ENCODE measurements around the gene SOX18. TPM values are rescaled to one million over a fixed set of nuclear protein-coding genes. Genes with fewer than 3 reads are reported as not detected.

SOX18 gene
- total RNA-seq (2022) (not detected in 2 replicates), Bru-seq, nascent RNA (not detected), BruChase-seq, experiment 1, labeled RNA remaining after a 6-hour chase (not detected), BruChase-seq, experiment 2, labeled RNA remaining after a 2-hour chase (not detected)
- long read RNA-seq: 0 reads

DNA sequence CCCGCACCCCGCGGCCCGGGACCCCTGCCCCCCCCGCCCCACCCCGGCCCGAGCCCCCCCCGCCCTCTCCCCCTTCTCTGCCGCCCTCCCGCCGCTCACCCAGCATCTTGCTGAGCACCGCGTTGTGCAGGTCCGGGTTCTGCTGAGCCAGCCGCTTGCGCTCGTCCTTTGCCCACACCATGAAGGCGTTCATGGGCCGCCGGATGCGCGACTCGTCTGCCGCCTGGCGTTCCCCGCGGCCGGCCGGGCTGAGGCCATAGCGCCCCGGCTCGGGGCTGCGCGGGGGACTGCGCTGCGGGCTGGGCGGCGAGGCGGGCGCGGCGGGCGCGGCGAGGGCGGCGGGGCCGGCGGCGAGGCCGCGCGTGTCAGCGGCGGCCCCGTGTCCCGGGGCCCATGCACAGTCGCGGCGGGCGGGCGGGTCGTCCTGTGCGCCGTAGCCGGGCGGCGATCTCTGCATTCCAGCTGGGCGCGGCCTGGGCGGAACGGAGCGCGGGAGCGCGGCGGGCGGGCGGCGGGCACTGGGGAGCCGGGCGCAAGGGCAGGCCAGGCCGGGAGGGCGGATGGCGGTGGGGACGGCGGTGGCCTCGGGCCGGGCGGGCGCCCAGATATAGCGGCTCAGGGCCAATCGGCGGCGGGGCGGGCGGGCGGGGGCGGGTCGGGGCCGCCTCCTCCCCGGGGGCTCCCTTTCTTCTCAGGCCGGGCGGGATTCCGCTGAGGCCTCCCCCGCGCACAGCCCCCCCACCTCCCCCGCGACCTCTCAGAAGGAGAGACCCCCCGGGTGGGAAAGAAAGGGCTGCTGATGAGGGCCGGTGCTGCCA lies at the start of gene SOX18:
SOX18 (minus strand) TSS at position 580 of the 818 bp plus-strand sequence; CDS start at position 457, 123 bp downstream.
- intact Hi-C loops (cut with micrococcal nuclease; ENCODE audit: unreplicated experiment): no loop called here
- BruUV-seq (replicated peaks): no TSS peak
- no peaks in the 10 kb centered on the region for H3K9me3 Mint-ChIP-seq (ENCODE audit: low read depth, unreplicated experiment)
- CTCF ChIA-PET: no interaction called here
- TF ChIP-seq, protein P1, sequence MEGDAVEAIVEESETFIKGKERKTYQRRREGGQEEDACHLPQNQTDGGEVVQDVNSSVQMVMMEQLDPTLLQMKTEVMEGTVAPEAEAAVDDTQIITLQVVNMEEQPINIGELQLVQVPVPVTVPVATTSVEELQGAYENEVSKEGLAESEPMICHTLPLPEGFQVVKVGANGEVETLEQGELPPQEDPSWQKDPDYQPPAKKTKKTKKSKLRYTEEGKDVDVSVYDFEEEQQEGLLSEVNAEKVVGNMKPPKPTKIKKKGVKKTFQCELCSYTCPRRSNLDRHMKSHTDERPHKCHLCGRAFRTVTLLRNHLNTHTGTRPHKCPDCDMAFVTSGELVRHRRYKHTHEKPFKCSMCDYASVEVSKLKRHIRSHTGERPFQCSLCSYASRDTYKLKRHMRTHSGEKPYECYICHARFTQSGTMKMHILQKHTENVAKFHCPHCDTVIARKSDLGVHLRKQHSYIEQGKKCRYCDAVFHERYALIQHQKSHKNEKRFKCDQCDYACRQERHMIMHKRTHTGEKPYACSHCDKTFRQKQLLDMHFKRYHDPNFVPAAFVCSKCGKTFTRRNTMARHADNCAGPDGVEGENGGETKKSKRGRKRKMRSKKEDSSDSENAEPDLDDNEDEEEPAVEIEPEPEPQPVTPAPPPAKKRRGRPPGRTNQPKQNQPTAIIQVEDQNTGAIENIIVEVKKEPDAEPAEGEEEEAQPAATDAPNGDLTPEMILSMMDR (IDR thresholded peaks at IDR 0.05; ENCODE audit: unreplicated experiment): no peak
- peak; percentile 52 for DNase-seq
- peaks cover 11% of the 10 kb centered on the region for H3K4me1 Mint-ChIP-seq (ENCODE audit: low read depth, unreplicated experiment)
- peaks cover 9% of the 10 kb centered on the region for H3K36me3 Mint-ChIP-seq (ENCODE audit: insufficient read depth, unreplicated experiment)
- H3K27ac Mint-ChIP-seq (ENCODE audit: unreplicated experiment): no peak within 1 kb of the TSS
- H3K4me3 Mint-ChIP-seq (ENCODE audit: low read depth, unreplicated experiment): no peak within 1 kb of the TSS
- H3K27me3 Mint-ChIP-seq (ENCODE audit: unreplicated experiment): peaks cover 88% of the 10 kb centered on the region

DNA sequence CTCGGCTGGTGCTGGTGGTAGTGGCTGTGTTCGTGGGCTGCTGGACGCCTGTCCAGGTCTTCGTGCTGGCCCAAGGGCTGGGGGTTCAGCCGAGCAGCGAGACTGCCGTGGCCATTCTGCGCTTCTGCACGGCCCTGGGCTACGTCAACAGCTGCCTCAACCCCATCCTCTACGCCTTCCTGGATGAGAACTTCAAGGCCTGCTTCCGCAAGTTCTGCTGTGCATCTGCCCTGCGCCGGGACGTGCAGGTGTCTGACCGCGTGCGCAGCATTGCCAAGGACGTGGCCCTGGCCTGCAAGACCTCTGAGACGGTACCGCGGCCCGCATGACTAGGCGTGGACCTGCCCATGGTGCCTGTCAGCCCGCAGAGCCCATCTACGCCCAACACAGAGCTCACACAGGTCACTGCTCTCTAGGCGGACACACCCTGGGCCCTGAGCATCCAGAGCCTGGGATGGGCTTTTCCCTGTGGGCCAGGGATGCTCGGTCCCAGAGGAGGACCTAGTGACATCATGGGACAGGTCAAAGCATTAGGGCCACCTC lies 49.1 kb upstream of the SOX18 start:
- intact Hi-C loops (cut with micrococcal nuclease; ENCODE audit: unreplicated experiment): no loop called here
- BruUV-seq (replicated peaks): no TSS peak
- TF ChIP-seq, protein P1 (IDR thresholded peaks at IDR 0.05; ENCODE audit: unreplicated experiment): no peak
- Mint-ChIP-seq H3K36me3 (ENCODE audit: insufficient read depth, unreplicated experiment) (no peaks in the 10 kb centered on the region), H3K27ac (ENCODE audit: unreplicated experiment) (no peak overlapping the region), H3K4me3 (ENCODE audit: low read depth, unreplicated experiment) (no peak overlapping the region), H3K9me3 (ENCODE audit: low read depth, unreplicated experiment) (peaks cover 5% of the 10 kb centered on the region), H3K4me1 (ENCODE audit: low read depth, unreplicated experiment) (no peaks in the 10 kb centered on the region), H3K27me3 (ENCODE audit: unreplicated experiment) (peaks cover 83% of the 10 kb centered on the region)
- CTCF ChIA-PET: interaction anchor here (0.8 kb wide), 1 partner anchor 44 kb away, joined by 5 read pairs; no protein-coding TSS in a partner anchor
- no peak for DNase-seq

DNA sequence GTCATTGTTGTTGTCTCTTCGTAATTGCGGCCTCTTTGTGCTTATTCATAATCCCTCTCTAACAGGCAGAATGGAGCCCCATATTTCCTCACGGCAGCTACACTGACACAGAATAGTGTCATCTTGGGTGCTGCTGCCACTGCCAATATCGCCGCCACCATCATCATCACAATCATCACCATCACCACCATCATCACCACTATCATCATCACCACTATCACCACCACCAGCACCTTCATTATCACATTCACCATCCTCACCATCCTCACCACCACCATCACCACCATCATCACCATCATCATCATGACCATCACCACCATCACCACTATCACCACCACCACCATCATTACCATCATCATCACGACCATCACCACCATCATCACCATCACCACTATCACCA lies 47.1 kb upstream of the SOX18 start:
- CTCF ChIA-PET: no interaction called here
- BruUV-seq (replicated peaks): no TSS peak
- intact Hi-C loops (cut with micrococcal nuclease; ENCODE audit: unreplicated experiment): no loop called here

DNA sequence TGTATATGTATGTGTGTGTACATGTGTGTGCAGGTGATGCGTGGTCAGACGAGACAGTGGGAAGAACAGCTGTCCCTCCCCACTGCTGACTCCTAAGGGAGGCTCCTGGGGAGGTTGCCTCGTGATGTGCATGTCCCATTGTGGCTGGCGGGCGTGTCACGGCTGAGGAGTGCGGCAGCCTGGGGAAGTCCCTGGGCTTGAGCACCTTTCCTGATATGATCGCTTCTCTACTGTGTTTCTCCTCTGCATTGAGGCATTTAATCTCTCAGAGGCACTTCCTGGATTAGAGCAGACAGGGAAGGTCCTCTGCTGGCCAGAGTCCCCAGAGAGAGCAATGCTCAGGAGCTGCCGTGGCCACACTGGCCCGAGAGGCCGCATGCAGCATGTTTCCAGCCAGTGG lies 46.5 kb upstream of the SOX18 start:
- Mint-ChIP-seq H3K4me1 (ENCODE audit: low read depth, unreplicated experiment) (peaks cover 10% of the 10 kb centered on the region), H3K36me3 (ENCODE audit: insufficient read depth, unreplicated experiment) (no peaks in the 10 kb centered on the region), H3K27ac (ENCODE audit: unreplicated experiment) (no peak overlapping the region), H3K4me3 (ENCODE audit: low read depth, unreplicated experiment) (no peak overlapping the region), H3K27me3 (ENCODE audit: unreplicated experiment) (peaks cover 80% of the 10 kb centered on the region), H3K9me3 (ENCODE audit: low read depth, unreplicated experiment) (peaks cover 5% of the 10 kb centered on the region)
- CTCF ChIA-PET: no interaction called here
- BruUV-seq (replicated peaks): no TSS peak
- intact Hi-C loops (cut with micrococcal nuclease; ENCODE audit: unreplicated experiment): no loop called here
- TF ChIP-seq, protein P1 (IDR thresholded peaks at IDR 0.05; ENCODE audit: unreplicated experiment): no peak
- DNase-seq: no peak

More for the DNA sequence above, 47.1 kb upstream of the SOX18 start:
- Mint-ChIP-seq H3K36me3 (ENCODE audit: insufficient read depth, unreplicated experiment) (no peaks in the 10 kb centered on the region), H3K9me3 (ENCODE audit: low read depth, unreplicated experiment) (peaks cover 5% of the 10 kb centered on the region), H3K27me3 (ENCODE audit: unreplicated experiment) (peaks cover 80% of the 10 kb centered on the region), H3K27ac (ENCODE audit: unreplicated experiment) (no peak overlapping the region), H3K4me1 (ENCODE audit: low read depth, unreplicated experiment) (peaks cover 10% of the 10 kb centered on the region), H3K4me3 (ENCODE audit: low read depth, unreplicated experiment) (no peak overlapping the region)
- no peak for DNase-seq
- TF ChIP-seq, protein P1 (IDR thresholded peaks at IDR 0.05; ENCODE audit: unreplicated experiment): no peak

Measured in Calu3 (cell line).